Fibroblast of lung (primary cell): ENCODE measurements around the gene GGCT.

Experiments
- EZH2 ChIP-seq: IDR thresholded peaks from 2 replicates; pipeline ENCODE4 v1.5.1; 2012; ENCODE audit warnings: low read length, control low read depth, mild to moderate bottlenecking; ENCODE audit errors: missing control alignments
- TF ChIP-seq, protein P1 (sequence below), 2 donors: IDR thresholded peaks in 1 of 2; conservative IDR thresholded peaks in 1 of 2; 1 replicate in 1 of 2; 2 replicates in 1 of 2; pipeline ENCODE4 v1.5.1; 2011 to 2012; ENCODE audit warnings: low read length in 2 of 2, control low read depth in 1 of 2, inconsistent platforms in 1 of 2, low read depth in 1 of 2, mild to moderate bottlenecking in 1 of 2

DNA sequence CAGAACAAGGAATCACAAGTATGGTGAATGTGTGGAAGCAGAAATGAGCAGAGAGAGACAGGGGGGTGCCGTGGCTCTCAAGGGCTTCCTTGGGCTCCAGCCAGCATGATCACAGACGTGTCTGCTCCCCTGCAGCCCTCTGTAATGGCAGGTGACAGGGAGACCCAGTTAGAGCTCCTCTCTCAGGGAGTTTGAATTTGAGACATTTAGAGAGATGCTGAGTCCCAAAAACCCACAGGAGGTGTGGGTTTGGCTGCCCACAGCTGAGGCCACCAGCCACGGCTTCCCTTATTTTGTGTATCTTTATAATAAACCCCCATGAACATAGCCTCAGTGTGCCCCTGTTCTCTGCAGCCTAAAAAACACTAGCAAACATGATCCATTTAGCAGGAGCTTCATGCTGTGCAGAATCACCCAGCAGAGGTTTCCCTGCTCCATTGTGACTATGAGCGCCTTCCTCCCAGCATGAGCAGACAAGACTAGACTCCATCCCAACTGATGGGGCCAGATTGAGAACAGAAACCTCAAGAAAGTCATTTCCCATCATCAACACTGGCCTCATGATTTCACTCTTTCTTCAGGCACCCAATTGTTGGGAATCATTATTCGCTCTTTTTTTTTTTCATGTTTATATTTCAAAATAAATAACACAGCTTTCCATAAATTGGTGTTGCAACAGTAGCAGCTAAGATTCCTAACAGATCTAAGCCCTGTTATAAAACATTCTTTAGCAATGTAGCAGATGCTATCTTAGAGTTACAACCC, 39.4 kb downstream of the GGCT start:
- no peak for TF ChIP-seq EZH2
- TF ChIP-seq, protein P1, sequence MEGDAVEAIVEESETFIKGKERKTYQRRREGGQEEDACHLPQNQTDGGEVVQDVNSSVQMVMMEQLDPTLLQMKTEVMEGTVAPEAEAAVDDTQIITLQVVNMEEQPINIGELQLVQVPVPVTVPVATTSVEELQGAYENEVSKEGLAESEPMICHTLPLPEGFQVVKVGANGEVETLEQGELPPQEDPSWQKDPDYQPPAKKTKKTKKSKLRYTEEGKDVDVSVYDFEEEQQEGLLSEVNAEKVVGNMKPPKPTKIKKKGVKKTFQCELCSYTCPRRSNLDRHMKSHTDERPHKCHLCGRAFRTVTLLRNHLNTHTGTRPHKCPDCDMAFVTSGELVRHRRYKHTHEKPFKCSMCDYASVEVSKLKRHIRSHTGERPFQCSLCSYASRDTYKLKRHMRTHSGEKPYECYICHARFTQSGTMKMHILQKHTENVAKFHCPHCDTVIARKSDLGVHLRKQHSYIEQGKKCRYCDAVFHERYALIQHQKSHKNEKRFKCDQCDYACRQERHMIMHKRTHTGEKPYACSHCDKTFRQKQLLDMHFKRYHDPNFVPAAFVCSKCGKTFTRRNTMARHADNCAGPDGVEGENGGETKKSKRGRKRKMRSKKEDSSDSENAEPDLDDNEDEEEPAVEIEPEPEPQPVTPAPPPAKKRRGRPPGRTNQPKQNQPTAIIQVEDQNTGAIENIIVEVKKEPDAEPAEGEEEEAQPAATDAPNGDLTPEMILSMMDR (conservative IDR thresholded peaks at IDR 0.05 in 1 of 2, IDR thresholded peaks at IDR 0.05 in 1 of 2; ENCODE audit: low read depth in 1 of 2, low read length in 2 of 2), result no peak
